Activated naive CD8-positive, alpha-beta T cell treated with anti-CD3 and anti-CD28 coated beads, Interleukin-2, amount 50 U/mL, for 24 hours (primary cell): Measurements from ENCODE around the gene SF3B1.
A peak's percentile ranks its signal among the peaks of the same experiment; 100 is the strongest.
"Not testable (repeated sequence)": the region's sequence is repeated elsewhere in the genome, so short reads cannot be mapped to it uniquely, and the experiment has no call there.

Source experiments
- ATAC-seq: fragments of 150-1000 bp; cut with Tn5 transposase; one replicate; pipeline ENCODE4 v1.10.0; 2021
- DNase-seq: peaks from one replicate; pipeline ENCODE4 v3.0.0; 2021
- H3K27ac Mint-ChIP-seq: one replicate; pipeline ENCODE4 v1.8.0; 2021; ENCODE audit warnings: mild to moderate bottlenecking, mixed read lengths
- H3K27me3 Mint-ChIP-seq: one replicate; pipeline ENCODE4 v1.8.0; 2021; ENCODE audit warnings: mixed read lengths
- H3K36me3 Mint-ChIP-seq: one replicate; pipeline ENCODE4 v1.8.0; 2021; ENCODE audit warnings: low read depth, mixed read lengths
- H3K4me1 Mint-ChIP-seq: one replicate; pipeline ENCODE4 v1.8.0; 2021; ENCODE audit warnings: mixed read lengths
- H3K4me3 Mint-ChIP-seq: one replicate; pipeline ENCODE4 v1.8.0; 2021; ENCODE audit warnings: mild to moderate bottlenecking, moderate library complexity, mixed read lengths
- H3K9me3 Mint-ChIP-seq: one replicate; pipeline ENCODE4 v1.8.0; 2021; ENCODE audit warnings: mixed read lengths

Gene SF3B1

GRCh38 chr2:197379308-197379917 is 55.4 kb downstream of the SF3B1 start:
- H3K36me3 Mint-ChIP-seq, ATAC-seq, H3K9me3 Mint-ChIP-seq, H3K4me3 Mint-ChIP-seq, H3K27me3 Mint-ChIP-seq, H3K27ac Mint-ChIP-seq, DNase-seq: not testable (repeated sequence)
- H3K4me1 Mint-ChIP-seq: peaks cover 23% of the 10 kb centered on the region

- no peak overlapping the region for H3K4me3 Mint-ChIP-seq
- no peaks in the 10 kb centered on the region for H3K9me3 Mint-ChIP-seq
- H3K36me3 Mint-ChIP-seq: no peaks in the 10 kb centered on the region
- peaks cover 23% of the 10 kb centered on the region for H3K4me1 Mint-ChIP-seq
- H3K27me3 Mint-ChIP-seq: no peaks in the 10 kb centered on the region
- peak; percentile 51 for ATAC-seq
- no peak overlapping the region for H3K27ac Mint-ChIP-seq
- DNase-seq: peak; percentile 68
Measured at GRCh38 chr2:197378494-197379307, 56.1 kb downstream of the SF3B1 start.

- H3K27ac Mint-ChIP-seq: no peak overlapping the region
- DNase-seq: no peak
- no peaks in the 10 kb centered on the region for H3K27me3 Mint-ChIP-seq
- H3K9me3 Mint-ChIP-seq: no peaks in the 10 kb centered on the region
- no peaks in the 10 kb centered on the region for H3K36me3 Mint-ChIP-seq
- H3K4me3 Mint-ChIP-seq: no peak overlapping the region
- no peak for ATAC-seq
- peaks cover 23% of the 10 kb centered on the region for H3K4me1 Mint-ChIP-seq
Measured at GRCh38 chr2:197378086-197378485, 56.7 kb downstream of the SF3B1 start.

GRCh38 chr2:197377670-197378069 is 57.2 kb downstream of the SF3B1 start:
- no peak for ATAC-seq
- H3K9me3 Mint-ChIP-seq: no peaks in the 10 kb centered on the region
- no peaks in the 10 kb centered on the region for H3K36me3 Mint-ChIP-seq
- peak overlapping the region; percentile 34 for H3K27ac Mint-ChIP-seq
- no peak overlapping the region for H3K4me3 Mint-ChIP-seq
- peaks cover 23% of the 10 kb centered on the region for H3K4me1 Mint-ChIP-seq
- no peaks in the 10 kb centered on the region for H3K27me3 Mint-ChIP-seq
- no peak for DNase-seq

GRCh38 chr2:197372592-197372991 is 62.2 kb downstream of the SF3B1 start:
- ATAC-seq (no peak), DNase-seq (no peak)
- Mint-ChIP-seq H3K4me3 (no peak overlapping the region), H3K4me1 (peaks cover 25% of the 10 kb centered on the region), H3K9me3 (no peaks in the 10 kb centered on the region), H3K27me3 (no peaks in the 10 kb centered on the region), H3K27ac (no peak overlapping the region), H3K36me3 (no peaks in the 10 kb centered on the region)

- not testable (repeated sequence) for DNase-seq, H3K27ac Mint-ChIP-seq, ATAC-seq, H3K4me3 Mint-ChIP-seq, H3K9me3 Mint-ChIP-seq, H3K27me3 Mint-ChIP-seq, H3K36me3 Mint-ChIP-seq
- peaks cover 17% of the 10 kb centered on the region for H3K4me1 Mint-ChIP-seq
Measured at GRCh38 chr2:197370664-197371063, 64.2 kb downstream of the SF3B1 start.

- no peak for ATAC-seq
- no peak for DNase-seq
Measured at GRCh38 chr2:197369933-197370320, 64.9 kb downstream of the SF3B1 start.

GRCh38 chr2:197369228-197369932 is 65.4 kb downstream of the SF3B1 start:
- no peaks in the 10 kb centered on the region for H3K27me3 Mint-ChIP-seq
- no peaks in the 10 kb centered on the region for H3K9me3 Mint-ChIP-seq
- H3K27ac Mint-ChIP-seq: peak overlapping the region; percentile 59
- ATAC-seq (peak; percentile 7), DNase-seq (no peak)
- H3K4me1 Mint-ChIP-seq: peaks cover 17% of the 10 kb centered on the region
- H3K4me3 Mint-ChIP-seq: no peak overlapping the region
- no peaks in the 10 kb centered on the region for H3K36me3 Mint-ChIP-seq

More at GRCh38 chr2:197369933-197370320, 64.9 kb downstream of the SF3B1 start:
- Mint-ChIP-seq H3K4me3 (no peak overlapping the region), H3K27ac (no peak overlapping the region), H3K36me3 (no peaks in the 10 kb centered on the region), H3K9me3 (no peaks in the 10 kb centered on the region), H3K4me1 (peaks cover 17% of the 10 kb centered on the region), H3K27me3 (no peaks in the 10 kb centered on the region)

GRCh38 chr2:197368412-197368811 is 66.4 kb downstream of the SF3B1 start:
- Mint-ChIP-seq H3K4me3 (no peak overlapping the region), H3K4me1 (peaks cover 17% of the 10 kb centered on the region)

GRCh38 chr2:197363998-197364397 is 70.8 kb downstream of the SF3B1 start:
- ATAC-seq: no peak
- no peaks in the 10 kb centered on the region for H3K36me3 Mint-ChIP-seq
- no peaks in the 10 kb centered on the region for H3K27me3 Mint-ChIP-seq
- peaks cover 31% of the 10 kb centered on the region for H3K4me1 Mint-ChIP-seq
- no peak for DNase-seq
- no peak overlapping the region for H3K4me3 Mint-ChIP-seq
- peaks cover 3% of the 10 kb centered on the region for H3K9me3 Mint-ChIP-seq
- no peak overlapping the region for H3K27ac Mint-ChIP-seq

More at GRCh38 chr2:197368412-197368811, 66.4 kb downstream of the SF3B1 start:
- H3K36me3 Mint-ChIP-seq: no peaks in the 10 kb centered on the region
- ATAC-seq (no peak), DNase-seq (no peak)
- no peaks in the 10 kb centered on the region for H3K27me3 Mint-ChIP-seq
- H3K9me3 Mint-ChIP-seq: no peaks in the 10 kb centered on the region
- no peak overlapping the region for H3K27ac Mint-ChIP-seq

GRCh38 chr2:197360744-197361156 is 74.1 kb downstream of the SF3B1 start:
- peak overlapping the region; percentile 42 for H3K27ac Mint-ChIP-seq
- H3K4me1 Mint-ChIP-seq: peaks cover 46% of the 10 kb centered on the region
- no peaks in the 10 kb centered on the region for H3K36me3 Mint-ChIP-seq
- ATAC-seq: peak; percentile 81
- no peak for DNase-seq
- H3K27me3 Mint-ChIP-seq: no peaks in the 10 kb centered on the region
- no peak overlapping the region for H3K4me3 Mint-ChIP-seq
- peaks cover 3% of the 10 kb centered on the region for H3K9me3 Mint-ChIP-seq

- Mint-ChIP-seq H3K27me3 (no peaks in the 10 kb centered on the region), H3K9me3 (peaks cover 3% of the 10 kb centered on the region), H3K36me3 (no peaks in the 10 kb centered on the region), H3K4me3 (no peak overlapping the region), H3K4me1 (peaks cover 46% of the 10 kb centered on the region), H3K27ac (peak overlapping the region; percentile 41)
- ATAC-seq (no peak), DNase-seq (no peak)
Measured at GRCh38 chr2:197359859-197360258, 75.0 kb downstream of the SF3B1 start.

GRCh38 chr2:197358931-197359330 is 75.9 kb downstream of the SF3B1 start:
- H3K27me3 Mint-ChIP-seq: no peaks in the 10 kb centered on the region
- peaks cover 46% of the 10 kb centered on the region for H3K4me1 Mint-ChIP-seq
- ATAC-seq (peak; percentile 68), DNase-seq (no peak)
- peaks cover 3% of the 10 kb centered on the region for H3K9me3 Mint-ChIP-seq
- H3K36me3 Mint-ChIP-seq: no peaks in the 10 kb centered on the region
- H3K27ac Mint-ChIP-seq: peak overlapping the region; percentile 41
- no peak overlapping the region for H3K4me3 Mint-ChIP-seq

- Mint-ChIP-seq H3K4me3 (no peak overlapping the region), H3K27ac (no peak overlapping the region), H3K4me1 (peaks cover 46% of the 10 kb centered on the region), H3K9me3 (peaks cover 3% of the 10 kb centered on the region), H3K27me3 (no peaks in the 10 kb centered on the region), H3K36me3 (no peaks in the 10 kb centered on the region)
- ATAC-seq: no peak
- DNase-seq: no peak
Measured at GRCh38 chr2:197357986-197358385, 76.8 kb downstream of the SF3B1 start.

GRCh38 chr2:197356136-197356535 is 78.7 kb downstream of the SF3B1 start:
- Mint-ChIP-seq H3K27me3 (no peaks in the 10 kb centered on the region), H3K4me1 (peaks cover 43% of the 10 kb centered on the region), H3K27ac (peak overlapping the region; percentile 73), H3K9me3 (peaks cover 3% of the 10 kb centered on the region), H3K4me3 (no peak overlapping the region), H3K36me3 (no peaks in the 10 kb centered on the region)
- DNase-seq (no peak), ATAC-seq (no peak)
